SJSA1 (cell line): ENCODE results near the gene SLC35G3. TPM values are rescaled to one million over a fixed set of nuclear protein-coding genes. Genes with fewer than 3 reads are reported as not detected.
"Not testable (repeated sequence)": the region's sequence is repeated elsewhere in the genome, so short reads cannot be mapped to it uniquely, and the experiment has no call there.

Experiments used
- DNase-seq, 2 experiments: peaks; one replicate each; pipeline ENCODE4 v3.0.0-alpha.2; 2015 to 2020; ENCODE audit warnings: low spot score in 2 of 2, low read depth in 1 of 2
- H3K27ac ChIP-seq: fragments of 250-450 bp; sonication (Bioruptor Pico); 2 replicates; pipeline ENCODE4 v1.5.1; 2020; ENCODE audit warnings: mild to moderate bottlenecking, moderate library complexity
- H3K27me3 ChIP-seq: fragments of 250-450 bp; sonication (Bioruptor Pico); replicated peaks from 2 replicates; pipeline ENCODE4 v1.5.1; 2020; ENCODE audit warnings: mild to moderate bottlenecking, moderate library complexity
- H3K36me3 ChIP-seq: fragments of 250-450 bp; sonication (Bioruptor Pico); 2 replicates; pipeline ENCODE4 v1.5.1; 2020; ENCODE audit warnings: mild to moderate bottlenecking
- H3K4me1 ChIP-seq: fragments of 250-450 bp; sonication (Bioruptor Pico); replicated peaks from 2 replicates; pipeline ENCODE4 v1.6.1; 2021; ENCODE audit warnings: mild to moderate bottlenecking
- H3K4me3 ChIP-seq: fragments of 250-450 bp; sonication (Bioruptor Pico); 2 replicates; pipeline ENCODE4 v1.5.1; 2020; ENCODE audit warnings: mild to moderate bottlenecking
- H3K9me3 ChIP-seq: fragments of 250-450 bp; sonication (Bioruptor Pico); replicated peaks from 2 replicates; pipeline ENCODE4 v1.5.1; 2020; ENCODE audit warnings: mild to moderate bottlenecking
- total RNA-seq: library from RNA; depleted of rRNA; stranded (reverse); fragments of >200 nt; shearing (Covaris generic); gene quantifications from 2 replicates; pipeline ENCODE4 v1.2.3, GENCODE V29; 2014

The SLC35G3 gene
- total RNA-seq, 1 experiment from 2014 or later = not detected

- H3K36me3 ChIP-seq = no peaks in the 10 kb centered on the region
- DNase-seq = no peak
- peaks cover 5% of the 10 kb centered on the region; the same call in 1 of the 2 replicates for H3K4me1 ChIP-seq
- no peak overlapping the region for H3K4me3 ChIP-seq
- H3K9me3 ChIP-seq = no peaks in the 10 kb centered on the region
- no peaks in the 10 kb centered on the region for H3K27me3 ChIP-seq
- H3K27ac ChIP-seq = no peak overlapping the region
Observed at GRCh38 chr17:35167666-35168065, 26.5 kb downstream of the SLC35G3 start.

- H3K4me1 ChIP-seq = peaks cover 5% of the 10 kb centered on the region; the same call in 1 of the 2 replicates
- H3K27ac ChIP-seq = no peak overlapping the region
- H3K36me3 ChIP-seq = no peaks in the 10 kb centered on the region
- H3K27me3 ChIP-seq = no peaks in the 10 kb centered on the region
- no peak overlapping the region for H3K4me3 ChIP-seq
- no peak for DNase-seq
- H3K9me3 ChIP-seq = no peaks in the 10 kb centered on the region
Observed at GRCh38 chr17:35167046-35167445, 27.1 kb downstream of the SLC35G3 start.

GRCh38 chr17:35166526-35166925, 27.7 kb downstream of the SLC35G3 start:
- Histone ChIP-seq H3K9me3 (no peaks in the 10 kb centered on the region), H3K4me3 (no peak overlapping the region), H3K4me1 (no peaks in the 10 kb centered on the region; the same call in 1 of the 2 replicates), H3K27me3 (no peaks in the 10 kb centered on the region), H3K27ac (no peak overlapping the region), H3K36me3 (no peaks in the 10 kb centered on the region)
- no peak for DNase-seq

GRCh38 chr17:35164716-35165115, 29.5 kb downstream of the SLC35G3 start:
- Histone ChIP-seq H3K4me1 (no peaks in the 10 kb centered on the region), H3K9me3 (no peaks in the 10 kb centered on the region; the same call in 1 of the 2 replicates), H3K36me3 (no peaks in the 10 kb centered on the region), H3K4me3 (no peak overlapping the region), H3K27me3 (no peaks in the 10 kb centered on the region), H3K27ac (no peak overlapping the region)
- DNase-seq = no peak

- Histone ChIP-seq H3K36me3 (no peaks in the 10 kb centered on the region), H3K4me3 (no peak overlapping the region), H3K9me3 (no peaks in the 10 kb centered on the region; the same call in 1 of the 2 replicates), H3K4me1 (no peaks in the 10 kb centered on the region), H3K27ac (no peak overlapping the region), H3K27me3 (no peaks in the 10 kb centered on the region)
- no peak for DNase-seq
Observed at GRCh38 chr17:35163886-35164285, 30.3 kb downstream of the SLC35G3 start.

- Histone ChIP-seq H3K27ac (no peak overlapping the region), H3K4me1 (no peaks in the 10 kb centered on the region), H3K4me3 (no peak overlapping the region), H3K36me3 (no peaks in the 10 kb centered on the region), H3K9me3 (no peaks in the 10 kb centered on the region; the same call in 1 of the 2 replicates), H3K27me3 (no peaks in the 10 kb centered on the region)
- no peak for DNase-seq
Observed at GRCh38 chr17:35162755-35163154, 31.4 kb downstream of the SLC35G3 start.

- H3K4me1 ChIP-seq = no peaks in the 10 kb centered on the region
- H3K36me3 ChIP-seq = no peaks in the 10 kb centered on the region
- DNase-seq = no peak
- no peak overlapping the region for H3K27ac ChIP-seq
- no peak overlapping the region for H3K4me3 ChIP-seq
- H3K27me3 ChIP-seq = no peaks in the 10 kb centered on the region
- no peaks in the 10 kb centered on the region; the same call in 1 of the 2 replicates for H3K9me3 ChIP-seq
Observed at GRCh38 chr17:35161281-35161761, 32.9 kb downstream of the SLC35G3 start.

GRCh38 chr17:35160354-35161201, 33.6 kb downstream of the SLC35G3 start:
- H3K9me3 ChIP-seq = no peaks in the 10 kb centered on the region; the same call in 1 of the 2 replicates
- no peak for DNase-seq
- no peaks in the 10 kb centered on the region for H3K4me1 ChIP-seq
- no peak overlapping the region for H3K4me3 ChIP-seq
- H3K27ac ChIP-seq = no peak overlapping the region
- H3K36me3 ChIP-seq = no peaks in the 10 kb centered on the region
- H3K27me3 ChIP-seq = no peaks in the 10 kb centered on the region

GRCh38 chr17:35159940-35160339, 34.3 kb downstream of the SLC35G3 start:
- no peak overlapping the region for H3K27ac ChIP-seq
- DNase-seq = no peak
- no peak overlapping the region for H3K4me3 ChIP-seq
- H3K36me3 ChIP-seq = no peaks in the 10 kb centered on the region
- no peaks in the 10 kb centered on the region; the same call in 1 of the 2 replicates for H3K9me3 ChIP-seq
- H3K4me1 ChIP-seq = no peaks in the 10 kb centered on the region
- H3K27me3 ChIP-seq = no peaks in the 10 kb centered on the region

GRCh38 chr17:35155246-35155645, 38.9 kb downstream of the SLC35G3 start:
- Histone ChIP-seq H3K36me3 (no peaks in the 10 kb centered on the region), H3K4me1 (no peaks in the 10 kb centered on the region), H3K4me3 (no peak overlapping the region), H3K27me3 (peaks cover 4% of the 10 kb centered on the region; the same call in 1 of the 2 replicates), H3K27ac (no peak overlapping the region), H3K9me3 (no peaks in the 10 kb centered on the region)
- no peak for DNase-seq

GRCh38 chr17:35154196-35155165, 39.7 kb downstream of the SLC35G3 start:
- Histone ChIP-seq H3K4me1 (no peaks in the 10 kb centered on the region), H3K4me3 (no peak overlapping the region), H3K27ac (no peak overlapping the region), H3K9me3 (no peaks in the 10 kb centered on the region), H3K36me3 (no peaks in the 10 kb centered on the region), H3K27me3 (peaks cover 4% of the 10 kb centered on the region; the same call in 1 of the 2 replicates)
- no peak for DNase-seq

- Histone ChIP-seq H3K9me3 (no peaks in the 10 kb centered on the region), H3K36me3 (no peaks in the 10 kb centered on the region), H3K4me3 (no peak overlapping the region), H3K27me3 (peaks cover 4% of the 10 kb centered on the region; the same call in 1 of the 2 replicates), H3K27ac (no peak overlapping the region), H3K4me1 (no peaks in the 10 kb centered on the region)
- no peak for DNase-seq
Observed at GRCh38 chr17:35152421-35153140, 41.6 kb downstream of the SLC35G3 start.

- DNase-seq, H3K4me3 ChIP-seq, H3K27ac ChIP-seq, H3K4me1 ChIP-seq, H3K27me3 ChIP-seq, H3K9me3 ChIP-seq, H3K36me3 ChIP-seq: not testable (repeated sequence)
Observed at GRCh38 chr17:35151080-35151479, 43.1 kb downstream of the SLC35G3 start.
